HG03457 (cell line): Measurements from ENCODE around the gene DNAH10.
A peak's percentile ranks its signal among the peaks of the same experiment; 100 is the strongest.
"Not testable (repeated sequence)": the region's sequence is repeated elsewhere in the genome, so short reads cannot be mapped to it uniquely, and the experiment has no call there.

Experiments
- ATAC-seq: cut with Tn5 transposase; IDR thresholded peaks from one replicate; pipeline ENCODE4 v1.9.1; 2021; ENCODE audit warnings: moderate number of reproducible peaks; ENCODE audit not compliant: unreplicated experiment

The DNAH10 gene

GRCh38 chr12:123748161-123748560 is 13.9 kb upstream of the DNAH10 start:
- ATAC-seq: no peak

DNA sequence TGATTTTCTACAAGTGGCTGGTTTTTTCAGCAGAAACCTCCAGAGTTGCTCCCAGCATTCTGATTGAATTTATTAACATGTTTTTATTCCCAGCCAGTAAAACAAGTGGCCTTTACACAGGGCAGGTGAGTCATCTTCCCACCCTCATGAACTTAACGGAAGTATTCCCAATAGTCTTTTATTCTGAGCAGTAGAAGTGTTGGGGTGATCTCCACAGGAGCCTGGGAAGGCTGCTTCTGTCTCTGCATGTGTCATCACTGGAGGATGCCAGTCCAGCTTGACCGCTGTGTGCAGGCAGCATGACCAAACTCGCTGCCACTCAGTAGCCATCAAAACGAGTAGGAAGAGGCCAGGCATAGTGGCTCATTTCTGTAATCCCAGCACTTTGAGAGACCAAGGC is 13.4 kb upstream of the DNAH10 start:
- no peak for ATAC-seq

- ATAC-seq: no peak
Observed at GRCh38 chr12:123749355-123749754, 12.7 kb upstream of the DNAH10 start.

DNA sequence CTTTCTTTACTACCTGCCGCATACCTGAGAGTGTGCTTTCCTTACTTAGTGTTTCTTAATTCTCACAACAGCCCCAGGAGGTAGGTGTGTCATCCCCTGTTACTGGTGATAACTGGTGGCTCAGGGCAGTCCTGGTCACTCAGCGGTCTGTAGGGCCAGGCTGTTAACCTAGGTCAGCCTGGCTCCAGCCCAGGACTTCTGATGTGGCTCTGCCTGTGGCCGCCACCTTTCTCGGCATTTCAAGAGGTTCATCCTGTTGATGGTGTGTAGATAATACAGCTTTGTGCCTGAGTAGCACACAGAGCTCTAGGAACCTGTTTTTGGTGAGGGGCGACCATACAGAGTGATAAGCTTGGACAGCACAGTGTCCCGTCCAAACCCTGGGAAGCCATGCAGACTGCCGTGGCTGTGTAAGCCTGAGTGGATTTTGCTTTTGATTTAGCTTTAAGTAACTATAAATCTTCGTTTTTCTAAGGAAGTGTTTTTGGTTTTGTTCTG is 11.9 kb upstream of the DNAH10 start:
- no peak for ATAC-seq

GRCh38 chr12:123752046-123752445 is 10.1 kb upstream of the DNAH10 start:
- no peak for ATAC-seq

GRCh38 chr12:123754041-123754772 is 7.9 kb upstream of the DNAH10 start:
- no peak for ATAC-seq

DNA sequence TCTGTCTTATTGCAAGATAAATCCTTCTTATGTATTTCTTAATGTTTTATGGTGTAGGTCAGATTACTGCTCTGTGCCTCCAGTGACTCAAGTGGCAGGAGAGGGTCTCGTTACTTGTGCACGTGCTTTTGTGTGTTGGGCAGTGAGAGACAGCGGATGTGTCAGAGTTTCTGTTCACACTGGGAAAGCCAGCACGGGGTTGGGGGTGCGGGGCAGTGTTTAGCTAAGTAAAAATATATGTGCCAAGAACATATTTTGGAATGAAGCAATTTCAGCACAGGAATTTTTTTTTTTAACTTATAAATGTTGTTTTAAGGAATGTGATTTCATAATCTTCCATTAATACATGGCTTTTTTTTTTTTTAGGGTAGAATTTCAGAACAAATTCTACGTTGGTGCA is 4.5 kb upstream of the DNAH10 start:
- ATAC-seq: no peak

DNA sequence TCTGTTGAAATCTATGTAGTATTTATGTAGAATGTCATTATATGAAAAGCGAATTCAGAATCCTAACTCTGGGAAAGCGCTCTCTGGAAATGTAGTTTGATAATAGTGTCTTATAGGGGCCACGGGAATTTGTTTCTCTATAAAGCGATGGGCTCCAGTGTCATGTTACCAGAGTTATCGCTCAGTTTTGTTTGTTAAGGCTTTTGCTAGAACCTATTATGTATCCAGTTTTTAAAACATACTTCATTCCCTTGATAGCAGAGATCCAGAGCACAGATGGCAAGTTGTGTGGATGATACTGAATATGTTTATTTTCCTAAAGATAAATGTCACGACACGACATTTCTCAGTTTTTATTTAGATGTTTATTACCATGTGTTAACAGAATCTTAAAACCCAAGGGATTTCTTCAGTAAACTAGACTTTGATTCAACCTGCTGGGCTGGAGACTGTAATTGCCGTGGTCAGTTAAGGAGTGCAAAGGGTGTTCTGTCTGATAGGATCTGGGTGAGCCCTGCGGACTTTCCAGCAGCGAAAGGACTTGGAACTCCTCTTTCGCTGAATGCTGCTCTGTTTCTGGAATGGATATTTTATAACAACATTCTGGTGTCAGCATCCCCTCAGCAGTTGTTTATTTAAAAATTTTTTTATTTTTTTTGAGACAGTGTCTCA is 1.7 kb upstream of the DNAH10 start:
- no peak for ATAC-seq

DNA sequence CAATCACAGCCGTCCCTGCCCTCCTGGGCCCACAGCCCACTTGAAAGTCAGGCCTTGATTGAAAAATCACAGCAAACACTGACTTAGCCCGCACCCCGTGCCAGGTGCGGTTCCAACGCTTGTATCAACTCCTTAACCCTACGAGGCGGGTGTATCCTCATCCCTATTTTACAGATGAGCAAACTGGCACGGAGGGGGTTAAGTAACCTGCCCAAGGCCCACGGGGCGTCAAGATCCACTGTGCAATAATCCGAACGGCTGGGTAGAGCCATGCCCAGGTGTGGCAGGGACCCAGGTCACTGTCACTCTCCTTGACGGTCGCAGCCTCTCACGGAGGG is 583 bp downstream of the DNAH10 start:
- ATAC-seq: no peak

- ATAC-seq: no peak
Observed at GRCh38 chr12:123763093-123763492, 992 bp downstream of the DNAH10 start.

- ATAC-seq: no peak
Observed at GRCh38 chr12:123764109-123764508, 2.0 kb downstream of the DNAH10 start.

GRCh38 chr12:123765504-123766035 is 3.5 kb downstream of the DNAH10 start:
- ATAC-seq: no peak

DNA sequence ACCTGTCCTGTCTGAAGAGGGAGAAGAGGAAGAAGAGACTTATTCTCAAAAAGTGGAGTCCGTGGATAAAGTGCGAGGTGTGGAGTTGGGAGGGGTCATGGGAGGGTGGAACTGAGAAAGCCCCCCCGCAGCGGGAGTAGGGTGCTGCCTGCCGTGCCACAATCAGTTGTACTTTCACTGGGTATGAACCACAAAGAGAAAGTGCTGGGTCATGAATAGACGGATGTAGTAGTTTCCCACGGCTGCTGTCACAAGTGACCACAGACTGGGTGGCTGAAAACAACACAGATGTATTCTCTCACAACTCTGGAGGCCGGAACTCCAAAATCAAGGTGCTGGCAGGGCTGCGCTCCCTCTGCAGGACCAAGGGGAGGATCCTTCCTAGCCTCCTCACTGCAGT is 5.5 kb downstream of the DNAH10 start:
- ATAC-seq: peak; percentile 78

DNA sequence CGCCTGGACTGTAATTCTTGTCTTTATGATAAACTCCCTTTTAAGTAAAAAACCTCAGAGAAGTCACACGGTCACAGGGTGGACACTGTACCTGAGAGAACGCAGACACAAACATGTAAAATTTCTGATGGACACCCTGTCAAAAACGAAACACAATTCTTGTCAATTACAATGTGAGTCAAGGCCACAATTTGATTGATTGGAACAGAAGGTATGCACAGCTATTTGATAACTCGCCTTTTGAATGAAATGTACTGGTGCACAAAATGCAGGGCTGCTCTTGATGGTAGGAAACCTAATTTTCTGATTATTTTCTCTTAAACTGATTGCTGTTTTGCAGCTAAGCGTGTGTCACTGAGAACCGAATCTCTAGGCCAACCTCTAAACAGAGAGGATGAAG is 9.2 kb downstream of the DNAH10 start:
- no peak for ATAC-seq

GRCh38 chr12:123772074-123772473 is 10.0 kb downstream of the DNAH10 start:
- ATAC-seq: no peak

DNA sequence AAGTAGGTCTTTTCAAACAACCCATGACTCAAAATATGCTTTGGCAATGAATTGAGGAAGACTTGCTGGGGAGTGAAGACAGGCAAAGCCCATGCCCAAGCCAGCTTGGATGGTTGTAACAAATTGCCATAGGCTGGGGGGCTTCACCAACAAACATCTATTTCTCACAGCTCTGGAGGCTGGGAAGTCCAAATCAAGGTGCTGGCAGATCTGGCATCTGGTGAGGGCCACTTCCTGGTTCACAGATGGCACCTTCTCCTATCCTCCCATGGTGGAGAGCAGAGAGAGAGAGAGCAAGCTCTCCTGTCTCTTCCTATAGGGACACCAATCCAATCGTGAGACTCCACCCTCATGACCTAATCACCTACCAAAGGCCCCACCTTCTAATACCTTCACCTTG is 11.3 kb downstream of the DNAH10 start:
- ATAC-seq: no peak

DNA sequence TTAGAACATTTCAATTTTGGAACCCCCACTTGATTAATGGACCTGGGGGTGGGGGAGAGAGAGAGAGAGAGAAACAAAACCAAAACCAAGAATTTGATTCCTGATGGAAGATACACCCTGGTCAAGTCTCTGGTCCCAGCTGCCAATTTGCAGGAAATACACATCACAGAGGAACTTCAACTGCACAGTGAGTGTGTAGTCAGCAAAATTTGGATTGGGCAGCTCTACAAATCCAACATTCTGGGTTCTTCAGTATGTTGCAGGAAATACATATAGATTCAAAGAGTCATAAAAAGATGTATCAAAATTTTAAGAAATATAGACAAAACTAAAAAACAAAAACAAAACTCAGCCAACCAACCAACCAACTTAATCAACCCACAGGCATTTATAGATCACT is 17.4 kb downstream of the DNAH10 start:
- no peak for ATAC-seq

DNA sequence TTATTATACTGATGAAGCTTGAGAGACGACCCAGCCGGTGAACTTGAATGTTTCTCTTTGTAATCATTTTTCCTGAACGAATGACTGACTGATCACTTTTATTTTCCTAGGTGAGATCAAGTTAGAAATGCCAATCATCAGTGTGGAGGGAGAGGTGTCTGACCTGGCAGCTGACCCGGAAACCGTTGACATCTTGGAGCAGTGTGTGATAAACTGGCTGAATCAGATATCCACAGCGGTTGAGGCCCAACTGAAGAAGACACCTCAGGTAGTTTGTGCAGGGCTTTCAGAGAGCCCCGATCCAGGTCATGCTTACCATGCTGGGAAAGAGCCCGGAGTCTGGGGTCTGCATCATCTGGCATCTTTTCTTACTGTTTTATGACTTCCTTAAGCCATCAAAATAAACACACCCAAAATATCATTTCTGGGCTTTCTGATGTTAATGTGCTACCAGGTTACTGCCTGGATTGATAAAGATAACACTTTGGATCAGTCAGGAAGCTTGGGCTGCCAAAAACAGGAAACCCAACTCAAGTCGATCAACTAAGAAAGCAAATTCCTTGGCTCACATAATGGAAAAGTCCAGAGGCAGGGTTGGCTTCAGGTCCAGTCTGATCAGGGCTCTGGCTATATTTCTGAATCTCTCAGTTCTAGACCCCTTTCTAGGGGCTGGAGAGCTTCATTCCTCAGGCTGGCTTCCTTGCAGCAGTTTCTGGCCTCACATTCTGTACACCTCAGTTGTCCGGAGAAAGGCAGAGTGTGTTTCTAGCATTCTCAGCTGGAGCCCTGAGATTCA is 21.1 kb downstream of the DNAH10 start:
- ATAC-seq: no peak

- no peak for ATAC-seq
Observed at GRCh38 chr12:123787466-123787865, 25.4 kb downstream of the DNAH10 start.

GRCh38 chr12:123788541-123788940 is 26.4 kb downstream of the DNAH10 start:
- no peak for ATAC-seq

- not testable (repeated sequence) for ATAC-seq
Observed at GRCh38 chr12:123789422-123789821, 27.3 kb downstream of the DNAH10 start.
